GM12878 (cell line): Measurements from ENCODE around the gene DDX27. TPM values are rescaled to one million over a fixed set of nuclear protein-coding genes. Genes with fewer than 3 reads are reported as not detected.

Experiments
- EED ChIP-seq: sonication (generic); IDR thresholded peaks from 2 replicates; pipeline ENCODE4 v1.6.1; 2016; ENCODE audit warnings: antibody characterized with exemption, low read depth
- FOS ChIP-seq: IDR thresholded peaks from 3 replicates; pipeline ENCODE4 v1.6.1; 2011; ENCODE audit warnings: borderline replicate concordance; ENCODE audit not compliant: insufficient read length; ENCODE audit errors: extremely low read depth
- FOXK2 ChIP-seq: fragments of 450-650 bp; IDR thresholded peaks from 2 replicates; pipeline ENCODE4 v1.6.1; 2017; ENCODE audit warnings: mild to moderate bottlenecking, moderate library complexity
- GABPA ChIP-seq: IDR thresholded peaks from 2 replicates; pipeline ENCODE4 v1.6.1; 2014; ENCODE audit warnings: antibody characterized with exemption, low read depth, mild to moderate bottlenecking, inconsistent platforms
- MXI1 ChIP-seq: fragments of 150-350 bp; IDR thresholded peaks from 2 replicates; pipeline ENCODE4 v1.6.1; 2011; ENCODE audit warnings: low read depth, mild to moderate bottlenecking, inconsistent platforms, low read length, improper control_type of control experiment
- NFIC ChIP-seq: IDR thresholded peaks from 2 replicates; pipeline ENCODE4 v1.6.1; 2012; ENCODE audit warnings: low read depth, mild to moderate bottlenecking, inconsistent platforms, low read length, moderate library complexity
- NFXL1 ChIP-seq: fragments of 450-650 bp; IDR thresholded peaks from 2 replicates; pipeline ENCODE4 v1.6.1; 2017; ENCODE audit warnings: antibody characterized with exemption, mild to moderate bottlenecking, borderline replicate concordance
- PAX5 ChIP-seq: IDR thresholded peaks from 2 replicates; pipeline ENCODE4 v1.6.1; 2011; ENCODE audit warnings: low read depth, low read length, borderline replicate concordance
- RUNX3 ChIP-seq: IDR thresholded peaks from 2 replicates; pipeline ENCODE4 v1.6.1; 2012; ENCODE audit warnings: low read length, inconsistent platforms
- SUPT20H ChIP-seq: IDR thresholded peaks from 2 replicates; pipeline ENCODE4 v1.6.1; 2011; ENCODE audit warnings: low read depth, mild to moderate bottlenecking, low read length, moderate library complexity, borderline replicate concordance; ENCODE audit not compliant: control insufficient read depth
- SUZ12 ChIP-seq: fragments of 200-600 bp; sonication (generic); IDR thresholded peaks from one replicate; pipeline ENCODE4 v1.6.1; 2018; ENCODE audit warnings: antibody characterized with exemption, mild to moderate bottlenecking; ENCODE audit not compliant: unreplicated experiment
- TBL1XR1 ChIP-seq: IDR thresholded peaks from 2 replicates; pipeline ENCODE4 v1.6.1; 2012; ENCODE audit warnings: low read depth, low read length, improper control_type of control experiment
- ZNF24 ChIP-seq: fragments of 450-650 bp; IDR thresholded peaks from 2 replicates; pipeline ENCODE4 v1.6.1; 2017; ENCODE audit warnings: antibody characterized with exemption, mild to moderate bottlenecking
- ZZZ3 ChIP-seq: IDR thresholded peaks from 2 replicates; pipeline ENCODE4 v1.6.1; 2011; ENCODE audit warnings: low read depth; ENCODE audit not compliant: control insufficient read depth, insufficient read length
- polyA plus RNA-seq, 11 experiments: library from polyadenylated mRNA; depleted of rRNA in 4 of 11; unstranded in 6 of 11; stranded (reverse) in 5 of 11; fragments of >200 nt; fragmentation: Nextera tagmentation in 4 of 11; fragmentation: Illumina TruSeq in 1 of 11; extraction: Ambion mirVana in 4 of 11; extraction: Trizol in 1 of 11; gene quantifications; 1 replicate in 1 of 11; 2 replicates in 10 of 11; pipeline versions ENCODE4 v1.2.1 to v1.2.3, GENCODE V29; 2011 to 2016; ENCODE audit warnings: inconsistent platforms in 2 of 11, missing spikeins in 2 of 11, low read depth in 1 of 11
- total RNA-seq, 4 experiments: library from RNA; depleted of rRNA in 3 of 4; stranded (reverse); fragments of >200 nt in 3 of 4; fragmentation: Illumina TruSeq in 1 of 4; extraction: Trizol in 1 of 4; gene quantifications; 2 replicates each; pipeline versions ENCODE4 v1.2.1 to v1.2.3, GENCODE V29; 2013 to 2021
- TF ChIP-seq, protein P1 (sequence below): fragments of 450-650 bp; IDR thresholded peaks from 2 replicates; pipeline ENCODE4 v1.6.1; 2017; ENCODE audit warnings: mild to moderate bottlenecking, low read depth, inconsistent platforms; ENCODE audit not compliant: poor library complexity, severe bottlenecking
- TF ChIP-seq, protein P2 (sequence below): fragments of 450-650 bp; IDR thresholded peaks from 2 replicates; pipeline ENCODE4 v1.6.1; 2018; ENCODE audit warnings: mild to moderate bottlenecking, low read depth, moderate library complexity; ENCODE audit not compliant: partially characterized antibody
- TF ChIP-seq, protein P3 (sequence below), 3 experiments: IDR thresholded peaks in 2 of 3; conservative IDR thresholded peaks in 1 of 3; 2 replicates each; pipeline ENCODE4 v1.5.1; 2011; ENCODE audit warnings: low read depth in 3 of 3, low read length in 3 of 3, mild to moderate bottlenecking in 3 of 3, control low read depth in 2 of 3, moderate library complexity in 2 of 3, inconsistent platforms in 1 of 3, mixed read lengths in 1 of 3; ENCODE audit not compliant: control insufficient read depth in 2 of 3, insufficient read depth in 1 of 3; ENCODE audit errors: extremely low read depth in 1 of 3
- TF ChIP-seq, protein P4 (sequence below): IDR thresholded peaks from 2 replicates; pipeline ENCODE4 v1.6.1; 2011; ENCODE audit warnings: low read depth, low read length, improper control_type of control experiment, borderline replicate concordance
- TF ChIP-seq, protein P5 (sequence below): fragments of 450-650 bp; IDR thresholded peaks from 2 replicates; pipeline ENCODE4 v1.6.1; 2017; ENCODE audit warnings: low read depth, mild to moderate bottlenecking, moderate library complexity

Gene DDX27
- total and polyA plus RNA-seq, 10 of the 15 experiments (the other 5 are each of a cell fraction or from before 2014, with no cell fraction given): 19.8 to 78.8 (median 54.9) TPM

DNA sequence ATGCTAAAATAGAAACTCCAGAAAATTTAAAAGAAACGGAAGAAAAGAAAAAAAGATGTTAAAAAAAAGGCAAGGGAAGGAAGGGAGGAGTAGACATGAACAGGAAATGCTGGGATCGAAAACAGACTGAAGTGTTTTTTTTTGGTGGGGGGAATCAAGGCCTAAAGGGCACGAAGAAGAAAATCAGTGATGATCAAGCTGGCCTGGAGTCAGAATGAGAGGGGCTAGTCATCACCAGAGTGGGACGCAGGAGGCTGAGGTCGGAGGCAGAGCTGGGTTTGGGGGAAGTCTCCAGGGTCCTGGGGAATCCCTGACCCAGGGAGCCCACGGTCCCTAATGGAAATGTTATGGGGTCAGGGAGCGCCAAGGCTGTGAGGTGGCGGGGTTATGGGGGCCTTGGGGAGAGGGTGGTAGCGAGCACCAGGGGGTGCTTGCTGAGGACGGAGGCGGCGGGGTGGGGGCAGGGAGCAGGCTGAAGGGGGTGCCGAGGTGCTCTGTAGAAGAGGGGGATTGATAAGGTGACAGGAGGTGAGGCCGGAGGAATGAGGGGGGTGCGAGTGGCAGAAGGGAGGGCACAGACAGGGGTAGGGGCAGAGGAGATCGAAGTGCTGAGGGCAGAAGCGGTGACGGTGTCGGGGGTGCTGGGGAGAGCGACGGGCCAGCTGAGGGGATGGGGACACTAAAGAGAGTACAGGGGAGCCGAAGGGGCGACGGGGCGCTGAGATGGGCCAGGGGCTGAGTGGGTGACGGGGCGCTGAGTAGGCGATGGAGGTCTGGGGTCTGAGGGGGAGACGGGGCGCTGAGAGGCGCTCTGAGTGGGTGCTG is 58.0 kb downstream of the DDX27 start (continued):
- TF ChIP-seq, protein P1, sequence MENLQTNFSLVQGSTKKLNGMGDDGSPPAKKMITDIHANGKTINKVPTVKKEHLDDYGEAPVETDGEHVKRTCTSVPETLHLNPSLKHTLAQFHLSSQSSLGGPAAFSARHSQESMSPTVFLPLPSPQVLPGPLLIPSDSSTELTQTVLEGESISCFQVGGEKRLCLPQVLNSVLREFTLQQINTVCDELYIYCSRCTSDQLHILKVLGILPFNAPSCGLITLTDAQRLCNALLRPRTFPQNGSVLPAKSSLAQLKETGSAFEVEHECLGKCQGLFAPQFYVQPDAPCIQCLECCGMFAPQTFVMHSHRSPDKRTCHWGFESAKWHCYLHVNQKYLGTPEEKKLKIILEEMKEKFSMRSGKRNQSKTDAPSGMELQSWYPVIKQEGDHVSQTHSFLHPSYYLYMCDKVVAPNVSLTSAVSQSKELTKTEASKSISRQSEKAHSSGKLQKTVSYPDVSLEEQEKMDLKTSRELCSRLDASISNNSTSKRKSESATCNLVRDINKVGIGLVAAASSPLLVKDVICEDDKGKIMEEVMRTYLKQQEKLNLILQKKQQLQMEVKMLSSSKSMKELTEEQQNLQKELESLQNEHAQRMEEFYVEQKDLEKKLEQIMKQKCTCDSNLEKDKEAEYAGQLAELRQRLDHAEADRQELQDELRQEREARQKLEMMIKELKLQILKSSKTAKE: no peak
- TF ChIP-seq EED (peak; percentile 39), RUNX3 (peak; percentile 63), SUPT20H (no peak), ZZZ3 (no peak), TBL1XR1 (no peak), PAX5 (0 out of 2 replicates have a peak, but pooled peaks have one; percentile 30), FOS (no peak), GABPA (no peak), NFXL1 (no peak), SUZ12 (no peak), MXI1 (no peak), ZNF24 (no peak), FOXK2 (no peak), NFIC (no peak; the same call in 1 of the 2 replicates)
- TF ChIP-seq, protein P2, sequence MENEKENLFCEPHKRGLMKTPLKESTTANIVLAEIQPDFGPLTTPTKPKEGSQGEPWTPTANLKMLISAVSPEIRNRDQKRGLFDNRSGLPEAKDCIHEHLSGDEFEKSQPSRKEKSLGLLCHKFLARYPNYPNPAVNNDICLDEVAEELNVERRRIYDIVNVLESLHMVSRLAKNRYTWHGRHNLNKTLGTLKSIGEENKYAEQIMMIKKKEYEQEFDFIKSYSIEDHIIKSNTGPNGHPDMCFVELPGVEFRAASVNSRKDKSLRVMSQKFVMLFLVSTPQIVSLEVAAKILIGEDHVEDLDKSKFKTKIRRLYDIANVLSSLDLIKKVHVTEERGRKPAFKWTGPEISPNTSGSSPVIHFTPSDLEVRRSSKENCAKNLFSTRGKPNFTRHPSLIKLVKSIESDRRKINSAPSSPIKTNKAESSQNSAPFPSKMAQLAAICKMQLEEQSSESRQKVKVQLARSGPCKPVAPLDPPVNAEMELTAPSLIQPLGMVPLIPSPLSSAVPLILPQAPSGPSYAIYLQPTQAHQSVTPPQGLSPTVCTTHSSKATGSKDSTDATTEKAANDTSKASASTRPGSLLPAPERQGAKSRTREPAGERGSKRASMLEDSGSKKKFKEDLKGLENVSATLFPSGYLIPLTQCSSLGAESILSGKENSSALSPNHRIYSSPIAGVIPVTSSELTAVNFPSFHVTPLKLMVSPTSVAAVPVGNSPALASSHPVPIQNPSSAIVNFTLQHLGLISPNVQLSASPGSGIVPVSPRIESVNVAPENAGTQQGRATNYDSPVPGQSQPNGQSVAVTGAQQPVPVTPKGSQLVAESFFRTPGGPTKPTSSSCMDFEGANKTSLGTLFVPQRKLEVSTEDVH: no peak
- TF ChIP-seq, protein P3, sequence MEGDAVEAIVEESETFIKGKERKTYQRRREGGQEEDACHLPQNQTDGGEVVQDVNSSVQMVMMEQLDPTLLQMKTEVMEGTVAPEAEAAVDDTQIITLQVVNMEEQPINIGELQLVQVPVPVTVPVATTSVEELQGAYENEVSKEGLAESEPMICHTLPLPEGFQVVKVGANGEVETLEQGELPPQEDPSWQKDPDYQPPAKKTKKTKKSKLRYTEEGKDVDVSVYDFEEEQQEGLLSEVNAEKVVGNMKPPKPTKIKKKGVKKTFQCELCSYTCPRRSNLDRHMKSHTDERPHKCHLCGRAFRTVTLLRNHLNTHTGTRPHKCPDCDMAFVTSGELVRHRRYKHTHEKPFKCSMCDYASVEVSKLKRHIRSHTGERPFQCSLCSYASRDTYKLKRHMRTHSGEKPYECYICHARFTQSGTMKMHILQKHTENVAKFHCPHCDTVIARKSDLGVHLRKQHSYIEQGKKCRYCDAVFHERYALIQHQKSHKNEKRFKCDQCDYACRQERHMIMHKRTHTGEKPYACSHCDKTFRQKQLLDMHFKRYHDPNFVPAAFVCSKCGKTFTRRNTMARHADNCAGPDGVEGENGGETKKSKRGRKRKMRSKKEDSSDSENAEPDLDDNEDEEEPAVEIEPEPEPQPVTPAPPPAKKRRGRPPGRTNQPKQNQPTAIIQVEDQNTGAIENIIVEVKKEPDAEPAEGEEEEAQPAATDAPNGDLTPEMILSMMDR (IDR thresholded peaks at IDR 0.05 in 2 of 3, conservative IDR thresholded peaks at IDR 0.05 in 1 of 3; ENCODE audit: control insufficient read depth in 2 of 3, extremely low read depth in 1 of 3, insufficient read depth in 1 of 3, low read depth in 3 of 3, low read length in 3 of 3): 0 out of 6 replicates have a peak, but pooled peaks of 1 of the 3 experiments have one; percentile 2
- TF ChIP-seq, protein P4, sequence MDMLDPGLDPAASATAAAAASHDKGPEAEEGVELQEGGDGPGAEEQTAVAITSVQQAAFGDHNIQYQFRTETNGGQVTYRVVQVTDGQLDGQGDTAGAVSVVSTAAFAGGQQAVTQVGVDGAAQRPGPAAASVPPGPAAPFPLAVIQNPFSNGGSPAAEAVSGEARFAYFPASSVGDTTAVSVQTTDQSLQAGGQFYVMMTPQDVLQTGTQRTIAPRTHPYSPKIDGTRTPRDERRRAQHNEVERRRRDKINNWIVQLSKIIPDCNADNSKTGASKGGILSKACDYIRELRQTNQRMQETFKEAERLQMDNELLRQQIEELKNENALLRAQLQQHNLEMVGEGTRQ: no peak
- TF ChIP-seq, protein P5, sequence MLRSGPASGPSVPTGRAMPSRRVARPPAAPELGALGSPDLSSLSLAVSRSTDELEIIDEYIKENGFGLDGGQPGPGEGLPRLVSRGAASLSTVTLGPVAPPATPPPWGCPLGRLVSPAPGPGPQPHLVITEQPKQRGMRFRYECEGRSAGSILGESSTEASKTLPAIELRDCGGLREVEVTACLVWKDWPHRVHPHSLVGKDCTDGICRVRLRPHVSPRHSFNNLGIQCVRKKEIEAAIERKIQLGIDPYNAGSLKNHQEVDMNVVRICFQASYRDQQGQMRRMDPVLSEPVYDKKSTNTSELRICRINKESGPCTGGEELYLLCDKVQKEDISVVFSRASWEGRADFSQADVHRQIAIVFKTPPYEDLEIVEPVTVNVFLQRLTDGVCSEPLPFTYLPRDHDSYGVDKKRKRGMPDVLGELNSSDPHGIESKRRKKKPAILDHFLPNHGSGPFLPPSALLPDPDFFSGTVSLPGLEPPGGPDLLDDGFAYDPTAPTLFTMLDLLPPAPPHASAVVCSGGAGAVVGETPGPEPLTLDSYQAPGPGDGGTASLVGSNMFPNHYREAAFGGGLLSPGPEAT: 0 out of 2 replicates have a peak, but pooled peaks have one; percentile 7
